Esophagus squamous epithelium (tissue), 4 donors: Measurements from ENCODE around the gene LRRC47.

Source experiments
- CTCF ChIP-seq, 6 experiments: fragments of 450-650 bp in 4 of 6; fragments of 200-600 bp in 2 of 6; sonication (generic) in 2 of 6; IDR thresholded peaks; one replicate each; pipeline ENCODE4 v1.5.1; 2016 to 2019; ENCODE audit warnings: antibody characterized with exemption in 6 of 6, mild to moderate bottlenecking in 4 of 6, moderate library complexity in 4 of 6
- POLR2A ChIP-seq, 4 donors: fragments of 450-650 bp; IDR thresholded peaks; one replicate each; pipeline ENCODE4 v1.6.1; 2017; ENCODE audit warnings: antibody characterized with exemption in 4 of 4, mild to moderate bottlenecking in 4 of 4, moderate library complexity in 3 of 4

- TF ChIP-seq CTCF (IDR thresholded peaks at IDR 0.05) (no peak), POLR2A (IDR thresholded peaks at IDR 0.05) (no peak)
Measured at GRCh38 chr1:3734602-3735001, 61.7 kb downstream of the LRRC47 start.
